AG09309 (cell line): ENCODE measurements around the gene ANKRD13A.

Experiments
- DNase-seq: peaks from one replicate; pipeline ENCODE4 v3.0.0-alpha.2; 2010; ENCODE audit warnings: low read depth
- H3K4me3 ChIP-seq: 2 replicates; pipeline ENCODE4 v1.5.1; 2011; ENCODE audit warnings: mild to moderate bottlenecking, low read depth, low read length, moderate library complexity; ENCODE audit not compliant: control insufficient read depth
- TF ChIP-seq, protein P1 (sequence below): IDR thresholded peaks from 2 replicates; pipeline ENCODE4 v1.5.1; 2011; ENCODE audit warnings: mild to moderate bottlenecking, low read depth, low read length, inconsistent platforms; ENCODE audit not compliant: insufficient read depth, control insufficient read depth; ENCODE audit errors: missing control alignments

ANKRD13A gene

DNA sequence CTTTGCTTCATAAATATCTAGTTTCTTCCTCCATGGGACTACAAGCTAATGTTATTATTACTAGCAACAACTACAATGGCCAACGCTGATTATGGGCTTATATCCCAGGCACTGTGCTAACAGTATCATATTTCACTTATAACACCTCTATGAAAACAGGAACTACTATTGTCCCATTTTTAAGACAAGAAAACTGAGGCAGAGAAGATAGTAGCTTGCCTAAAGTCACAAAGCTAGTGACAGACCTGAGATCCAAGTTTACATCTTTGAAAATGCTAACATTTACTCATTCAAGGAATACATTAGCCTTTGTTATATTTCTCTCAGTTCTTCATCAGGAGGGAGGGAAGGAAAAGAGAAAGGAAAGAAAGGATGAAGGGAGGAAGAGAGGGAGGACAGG, 35.9 kb upstream of the ANKRD13A start:
- TF ChIP-seq, protein P1, sequence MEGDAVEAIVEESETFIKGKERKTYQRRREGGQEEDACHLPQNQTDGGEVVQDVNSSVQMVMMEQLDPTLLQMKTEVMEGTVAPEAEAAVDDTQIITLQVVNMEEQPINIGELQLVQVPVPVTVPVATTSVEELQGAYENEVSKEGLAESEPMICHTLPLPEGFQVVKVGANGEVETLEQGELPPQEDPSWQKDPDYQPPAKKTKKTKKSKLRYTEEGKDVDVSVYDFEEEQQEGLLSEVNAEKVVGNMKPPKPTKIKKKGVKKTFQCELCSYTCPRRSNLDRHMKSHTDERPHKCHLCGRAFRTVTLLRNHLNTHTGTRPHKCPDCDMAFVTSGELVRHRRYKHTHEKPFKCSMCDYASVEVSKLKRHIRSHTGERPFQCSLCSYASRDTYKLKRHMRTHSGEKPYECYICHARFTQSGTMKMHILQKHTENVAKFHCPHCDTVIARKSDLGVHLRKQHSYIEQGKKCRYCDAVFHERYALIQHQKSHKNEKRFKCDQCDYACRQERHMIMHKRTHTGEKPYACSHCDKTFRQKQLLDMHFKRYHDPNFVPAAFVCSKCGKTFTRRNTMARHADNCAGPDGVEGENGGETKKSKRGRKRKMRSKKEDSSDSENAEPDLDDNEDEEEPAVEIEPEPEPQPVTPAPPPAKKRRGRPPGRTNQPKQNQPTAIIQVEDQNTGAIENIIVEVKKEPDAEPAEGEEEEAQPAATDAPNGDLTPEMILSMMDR = no peak
- H3K4me3 ChIP-seq = no peak overlapping the region
- DNase-seq = no peak

DNA sequence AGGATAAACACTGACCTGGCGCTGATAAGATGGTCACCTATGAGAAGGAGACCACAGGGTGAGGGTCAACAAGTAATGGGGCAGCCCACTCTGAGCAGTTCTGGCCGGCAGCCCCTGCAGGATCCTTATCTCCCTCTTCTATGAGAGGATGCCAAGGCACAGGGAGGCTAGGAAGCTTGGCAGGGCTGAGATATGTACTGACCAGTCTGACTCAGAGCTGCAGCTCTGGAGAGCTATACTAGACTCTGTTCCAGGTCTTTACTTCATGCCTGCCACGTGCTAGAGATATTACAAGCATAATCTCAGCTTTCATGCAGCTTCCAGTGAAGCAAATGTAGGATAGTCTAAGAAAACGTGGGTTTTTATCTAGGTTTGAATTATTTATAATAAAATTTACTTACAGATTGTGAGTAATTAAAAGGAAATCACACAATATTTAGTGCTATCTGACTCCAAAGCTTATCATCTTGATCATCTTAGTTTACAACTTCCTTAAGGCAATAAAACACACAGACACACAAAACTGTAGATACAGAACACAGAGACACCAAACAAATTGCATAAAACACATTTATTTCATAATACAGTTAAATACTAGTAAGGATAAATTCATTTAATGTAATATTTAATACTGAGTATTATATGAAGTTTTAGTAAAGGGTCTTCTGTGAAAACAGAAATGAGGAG, 35.3 kb upstream of the ANKRD13A start:
- TF ChIP-seq, protein P1 = no peak
- peak; percentile 57 for DNase-seq
- H3K4me3 ChIP-seq = no peak overlapping the region

DNA sequence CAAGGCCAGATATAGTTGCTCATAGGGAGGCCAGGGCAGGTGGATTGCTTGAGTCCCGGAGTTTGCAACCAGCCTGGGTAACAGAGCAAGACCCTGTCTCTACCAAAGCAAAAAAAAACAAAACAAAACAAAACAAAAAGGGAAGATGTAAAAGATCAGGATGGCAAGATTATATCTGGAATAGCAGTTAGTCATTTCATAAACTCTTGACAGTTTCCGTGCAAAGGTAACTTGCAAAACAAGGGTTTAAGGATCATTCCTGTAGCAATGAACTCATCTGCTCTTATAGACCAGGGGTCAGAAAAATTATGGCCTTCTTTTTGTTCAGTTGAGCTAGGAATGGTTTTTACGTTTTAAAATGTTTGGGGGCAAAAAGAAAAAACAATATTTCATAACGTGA, 32.7 kb upstream of the ANKRD13A start:
- no peak for DNase-seq
- TF ChIP-seq, protein P1 = no peak
- no peak overlapping the region for H3K4me3 ChIP-seq

DNA sequence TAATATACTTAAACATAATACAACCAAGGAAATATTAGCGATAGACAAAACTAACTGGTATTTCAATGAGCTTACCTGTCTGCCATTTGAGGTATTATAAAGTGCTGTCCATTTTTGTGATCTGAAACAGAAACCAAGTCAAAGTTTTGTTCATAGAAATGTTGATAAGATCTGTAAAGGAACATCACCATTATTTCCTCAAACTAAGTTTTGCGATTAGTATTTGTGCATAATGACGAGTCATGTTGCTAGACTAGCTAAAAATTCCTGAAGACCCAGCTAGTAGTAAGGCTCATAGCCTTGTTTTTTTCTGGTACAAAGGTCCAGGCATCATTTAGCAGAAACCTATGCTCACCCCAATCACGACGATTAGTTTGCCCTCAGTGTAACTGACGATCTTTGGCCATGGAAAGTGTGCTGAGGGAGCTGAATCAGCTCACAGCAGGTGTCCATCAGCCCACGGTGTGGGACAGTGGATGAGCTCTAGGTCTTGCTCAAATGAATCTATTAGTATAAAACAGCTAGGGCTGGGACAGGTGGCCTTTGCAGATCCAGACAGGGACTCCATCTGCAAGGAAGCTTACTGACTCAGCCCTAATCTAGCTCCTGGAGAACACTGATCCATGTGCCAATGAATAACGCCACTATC, 31.7 kb upstream of the ANKRD13A start:
- H3K4me3 ChIP-seq = no peak overlapping the region
- TF ChIP-seq, protein P1 = no peak

DNA sequence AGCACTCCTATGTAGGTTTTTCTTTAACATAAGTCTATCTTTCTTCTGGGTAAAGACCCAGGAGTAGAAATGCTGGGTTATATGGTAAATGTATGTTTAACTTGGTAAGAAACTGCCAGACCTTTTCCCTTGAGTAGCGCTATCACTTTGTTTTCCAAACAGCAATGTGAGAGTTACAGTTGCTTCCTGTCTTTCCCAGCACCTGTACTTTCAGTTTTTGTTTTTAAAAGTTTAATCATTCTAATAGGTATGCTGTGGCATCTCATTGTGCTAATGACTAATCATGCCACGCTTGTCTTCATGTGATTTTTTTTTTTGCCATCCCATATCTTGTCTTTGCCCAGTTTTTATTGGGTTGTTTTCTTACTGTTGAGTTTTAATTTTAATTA, 31.2 kb upstream of the ANKRD13A start:
- H3K4me3 ChIP-seq = no peak overlapping the region
- DNase-seq = no peak
- TF ChIP-seq, protein P1 = no peak

More for the DNA sequence above, 31.7 kb upstream of the ANKRD13A start:
- no peak for DNase-seq

DNA sequence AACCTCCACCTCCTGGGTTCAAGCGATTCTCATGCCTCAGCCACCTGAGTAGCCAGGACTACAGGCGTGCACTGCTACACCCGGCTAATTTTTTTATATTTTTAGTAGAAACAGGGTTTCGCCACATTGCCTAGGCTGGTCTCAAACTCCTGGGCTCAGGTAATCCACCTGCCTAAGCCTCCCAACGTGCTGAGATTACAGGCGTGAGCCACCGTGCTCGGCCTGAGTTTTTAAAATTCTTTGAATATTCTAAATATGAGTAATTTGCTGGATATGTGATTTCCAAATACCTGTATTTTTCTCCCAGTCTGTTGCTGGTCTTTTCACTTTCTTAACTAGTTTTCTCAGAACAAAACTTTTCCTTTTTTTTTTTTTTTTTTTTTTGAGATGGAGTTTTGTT, 30.4 kb upstream of the ANKRD13A start:
- H3K4me3 ChIP-seq = no peak overlapping the region
- DNase-seq = no peak
- TF ChIP-seq, protein P1 = no peak
